AG04450 (cell line): ENCODE data around the gene UGT1A3. TPM values are rescaled to one million over a fixed set of nuclear protein-coding genes. Genes with fewer than 3 reads are reported as not detected.

Source experiments
- CTCF ChIA-PET: fragments of 300-600, 350-600 bp; formaldehyde crosslinking; extraction: SDS; loops from one replicate; lab custom pipeline; 2022; ENCODE audit warnings: antibody characterized with exemption, inconsistent platforms; lab: Charles Lee
- POLR2A ChIA-PET: fragments of 350-600 bp; formaldehyde crosslinking; extraction: SDS; loops from one replicate; lab custom pipeline; 2021; ENCODE audit warnings: antibody characterized with exemption, inconsistent platforms; lab: Yijun Ruan, JAX
- DNase-seq: peaks from one replicate; pipeline ENCODE4 v3.0.0-alpha.2; 2011; ENCODE audit warnings: low read depth, low spot score
- H3K27ac ChIP-seq: one replicate; pipeline ENCODE4 v1.5.1; 2012; ENCODE audit warnings: low read depth, low read length, control low read depth
- H3K27me3 ChIP-seq: one replicate; pipeline ENCODE4 v1.6.0; 2012; ENCODE audit warnings: low read length; ENCODE audit not compliant: control insufficient read depth, insufficient read depth
- H3K4me3 ChIP-seq: 2 replicates; pipeline ENCODE4 v1.5.1; 2011; ENCODE audit warnings: mild to moderate bottlenecking, low read depth, low read length, control low read depth
- H3K9me3 ChIP-seq: 2 replicates; pipeline ENCODE4 v1.5.1; 2012; ENCODE audit warnings: low read length; ENCODE audit not compliant: control insufficient read depth, insufficient read depth
- CTCF ChIP-seq: IDR thresholded peaks from 2 replicates; pipeline ENCODE4 v1.5.1; 2011; ENCODE audit warnings: low read depth, low read length, control low read depth, inconsistent platforms
- polyA plus RNA-seq: library from polyadenylated mRNA; depleted of rRNA; stranded (reverse); fragments of >200 nt; gene quantifications from 2 replicates; pipeline ENCODE4 v1.2.3, GENCODE V29; 2011

UGT1A3 gene
- polyA plus RNA-seq, 1 experiment, result not detected

- H3K9me3 ChIP-seq, result no peaks in the 10 kb centered on the region; the same call in 1 of the 2 replicates
- TF ChIP-seq CTCF, result no peak
- H3K27me3 ChIP-seq, result peaks cover 11% of the 10 kb centered on the region
- ChIA-PET POLR2A (no interaction called here), CTCF (no interaction called here)
- DNase-seq, result no peak
- no peak overlapping the region for H3K4me3 ChIP-seq
- H3K27ac ChIP-seq, result no peak overlapping the region
Measured at GRCh38 chr2:233813236-233814055, 84.6 kb downstream of the UGT1A3 start.

GRCh38 chr2:233814056-233814835, 85.4 kb downstream of the UGT1A3 start:
- Histone ChIP-seq H3K27me3 (peaks cover 4% of the 10 kb centered on the region), H3K9me3 (no peaks in the 10 kb centered on the region; the same call in 1 of the 2 replicates), H3K27ac (no peak overlapping the region), H3K4me3 (no peak overlapping the region)
- POLR2A ChIA-PET, result no interaction called here
- TF ChIP-seq CTCF, result no peak
- DNase-seq, result no peak
- CTCF ChIA-PET, result no interaction called here

GRCh38 chr2:233815861-233816260, 87.0 kb downstream of the UGT1A3 start:
- no peak for TF ChIP-seq CTCF
- no peak overlapping the region for H3K27ac ChIP-seq
- peaks cover 4% of the 10 kb centered on the region for H3K27me3 ChIP-seq
- no peak overlapping the region for H3K4me3 ChIP-seq
- ChIA-PET CTCF (no interaction called here), POLR2A (no interaction called here)
- DNase-seq, result no peak
- H3K9me3 ChIP-seq, result no peaks in the 10 kb centered on the region; the same call in 1 of the 2 replicates

- TF ChIP-seq CTCF, result no peak
- no peaks in the 10 kb centered on the region; the same call in 1 of the 2 replicates for H3K9me3 ChIP-seq
- DNase-seq, result no peak
- no peak overlapping the region for H3K27ac ChIP-seq
- POLR2A ChIA-PET, result no interaction called here
- no peak overlapping the region for H3K4me3 ChIP-seq
- peaks cover 2% of the 10 kb centered on the region for H3K27me3 ChIP-seq
- CTCF ChIA-PET, result interaction anchor here (0.6 kb wide), 1 partner anchor 16 kb away, joined by 3 read pairs; no protein-coding TSS in a partner anchor
Measured at GRCh38 chr2:233816334-233816733, 87.5 kb downstream of the UGT1A3 start.
